Fibroblast of the aortic adventitia (primary cell): Measurements from ENCODE around the gene WDR74. TPM values are rescaled to one million over a fixed set of nuclear protein-coding genes. Genes with fewer than 3 reads are reported as not detected.
"Not testable (repeated sequence)": the region's sequence is repeated elsewhere in the genome, so short reads cannot be mapped to it uniquely, and the experiment has no call there.

ENCODE experiments used
- DNase-seq: peaks from one replicate; pipeline ENCODE4 v3.0.0-alpha.2; 2010; ENCODE audit warnings: low read depth
- H3K4me3 ChIP-seq: 2 replicates; pipeline ENCODE4 v1.5.1; 2011; ENCODE audit warnings: low read depth, mild to moderate bottlenecking, control low read depth, low read length, moderate library complexity
- CTCF ChIP-seq: IDR thresholded peaks from 2 replicates; pipeline ENCODE4 v1.5.1; 2011; ENCODE audit warnings: mild to moderate bottlenecking, low read length, control low read depth, inconsistent platforms; ENCODE audit not compliant: insufficient read depth
- total RNA-seq: library from RNA; depleted of rRNA; stranded (reverse); fragments of >200 nt; gene quantifications from 2 replicates; pipeline ENCODE4 v1.2.3, GENCODE V29; 2012; ENCODE audit warnings: low replicate concordance

The WDR74 gene
- total RNA-seq, 1 donor: 29.5 TPM

DNA sequence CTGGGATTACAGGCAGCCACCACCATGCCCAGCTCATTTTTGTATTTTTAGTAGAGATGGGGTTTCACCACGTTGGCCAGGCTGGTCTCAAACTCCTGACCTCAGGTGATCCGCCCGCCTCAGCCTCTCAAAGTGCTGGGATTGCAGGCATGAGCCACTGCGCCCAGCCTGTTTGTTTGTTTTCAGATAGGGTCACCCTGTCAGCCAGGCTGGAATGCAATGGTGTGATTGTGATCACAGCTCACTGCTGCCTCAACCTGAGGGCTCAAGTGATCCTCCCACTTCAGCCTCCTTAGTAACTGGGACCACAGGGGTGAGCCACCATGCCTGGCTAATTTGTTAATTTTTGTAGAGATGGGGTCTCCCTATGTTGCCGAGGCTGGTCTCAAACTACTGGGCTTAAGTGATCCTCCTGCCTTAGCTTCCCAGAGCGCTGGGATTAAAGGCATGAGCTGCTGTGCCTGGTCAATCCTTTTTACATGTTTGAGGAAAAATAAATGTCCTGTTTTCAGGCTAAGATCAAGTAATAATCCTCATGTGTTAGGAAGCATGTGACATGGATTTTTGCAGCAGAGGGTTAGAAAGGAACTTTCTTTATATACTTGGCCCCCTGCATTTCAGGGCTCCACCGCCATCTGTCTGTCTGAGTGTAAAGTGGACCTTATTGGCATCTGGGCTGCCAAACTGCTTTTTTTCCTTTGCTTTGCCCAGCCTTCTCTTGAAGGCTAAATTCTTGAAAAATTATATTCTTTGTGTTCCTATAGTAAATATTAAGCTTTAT is 36.5 kb upstream of the WDR74 start:
- TF ChIP-seq CTCF: no peak
- no peak for DNase-seq

GRCh38 chr11:62874851-62875250 is 35.5 kb upstream of the WDR74 start:
- H3K4me3 ChIP-seq: no peak overlapping the region
- no peak for DNase-seq
- no peak for TF ChIP-seq CTCF

More for the DNA sequence above, 36.5 kb upstream of the WDR74 start:
- H3K4me3 ChIP-seq: no peak overlapping the region

- H3K4me3 ChIP-seq: no peak overlapping the region
- TF ChIP-seq CTCF: no peak
- no peak for DNase-seq
These were observed 26.2 kb upstream of the WDR74 start for GRCh38 chr11:62865635-62866034.

- no peak overlapping the region for H3K4me3 ChIP-seq
- DNase-seq: peak; percentile 40
- TF ChIP-seq CTCF: no peak
These were observed 24.4 kb upstream of the WDR74 start for GRCh38 chr11:62863687-62864335.

DNA sequence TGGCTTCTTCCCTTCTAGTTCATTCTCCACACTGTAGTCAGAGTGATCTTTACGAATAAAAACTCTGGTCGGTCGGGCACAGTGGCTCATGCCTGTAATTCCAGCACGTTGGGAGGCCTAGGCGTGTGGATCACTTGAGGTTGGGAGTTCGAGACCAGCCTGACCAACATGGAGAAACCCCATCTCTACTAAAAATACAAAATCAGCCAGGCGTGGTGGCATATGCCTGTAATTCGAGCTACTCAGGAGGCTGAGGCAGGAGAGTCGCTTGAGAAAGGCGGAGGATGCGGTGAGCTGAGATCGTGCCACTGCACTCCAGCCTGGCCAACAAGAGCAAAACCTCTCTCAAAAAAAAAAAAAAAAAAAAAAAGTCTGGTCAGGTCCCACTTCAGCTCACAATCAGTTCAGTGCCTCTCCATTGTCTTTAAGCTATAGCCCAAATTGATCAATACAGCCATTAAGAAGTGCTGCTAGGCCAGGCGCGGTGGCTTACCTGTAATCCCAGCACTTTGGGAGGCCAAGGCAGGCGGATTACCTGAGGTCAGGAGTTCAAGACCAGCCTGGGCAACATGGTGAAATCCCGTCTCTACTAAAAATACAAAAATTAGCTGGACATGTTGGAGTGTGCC is 22.3 kb upstream of the WDR74 start:
- not testable (repeated sequence) for H3K4me3 ChIP-seq, DNase-seq

DNA sequence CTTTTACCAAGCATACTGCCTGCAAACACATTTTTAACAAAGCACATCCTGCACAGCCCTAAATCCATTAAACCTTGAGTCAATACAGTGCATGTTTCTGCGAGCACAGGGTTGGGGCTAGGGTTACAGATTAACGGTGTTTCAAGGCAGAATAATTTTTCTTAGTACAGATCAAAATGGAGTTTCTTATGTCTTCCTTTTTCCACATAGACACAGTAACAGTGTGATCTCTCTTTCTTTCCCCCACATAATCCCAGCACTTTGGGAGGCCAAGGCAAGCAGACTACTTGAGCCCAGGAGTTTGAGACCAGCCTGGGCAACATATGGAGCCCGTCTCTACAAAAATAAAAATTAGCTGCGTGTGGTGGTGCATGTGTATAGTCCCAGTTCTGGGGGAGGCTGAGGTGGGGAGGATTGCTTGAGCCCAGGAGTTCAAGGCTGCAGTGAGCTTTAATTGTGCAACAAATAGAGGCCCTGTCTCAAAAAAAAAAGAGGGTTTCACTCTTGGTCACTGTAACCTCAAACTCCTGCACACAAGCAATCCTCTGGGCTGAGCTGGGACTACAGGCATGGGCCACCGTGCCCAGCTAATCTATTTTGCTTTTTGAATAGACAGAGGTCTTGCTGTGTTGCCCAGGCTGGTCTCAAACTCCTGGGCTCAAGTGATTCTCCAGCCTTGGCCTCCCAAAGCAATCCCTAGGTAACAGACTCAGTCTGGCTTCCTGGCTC is 21.6 kb upstream of the WDR74 start:
- TF ChIP-seq CTCF: no peak
- no peak for DNase-seq
- no peak overlapping the region for H3K4me3 ChIP-seq

- H3K4me3 ChIP-seq, DNase-seq: not testable (repeated sequence)
These were observed 19.9 kb upstream of the WDR74 start for GRCh38 chr11:62859281-62859703.
